ENCODE data around the gene SIVA1. TPM values are rescaled to one million over a fixed set of nuclear protein-coding genes. Genes with fewer than 3 reads are reported as not detected.
A peak's percentile ranks its signal among the peaks of the same experiment; 100 is the strongest.

Gene SIVA1
- total RNA-seq, 2 donors from 2014 or later, result 65.2 to 121 TPM

- Mint-ChIP-seq H3K27me3 (no peaks in the 10 kb centered on the region), H3K9me3 (no peaks in the 10 kb centered on the region), H3K27ac (no peak within 1 kb of the TSS), H3K36me3 (ENCODE audit: low read depth) (no peaks in the 10 kb centered on the region), H3K4me1 (peaks cover 5% of the 10 kb centered on the region), H3K4me3 (peak within 1 kb of the TSS; percentile 77)
- peak; percentile 68 for ATAC-seq (replicated peaks)
Measured at GRCh38 chr14:104800771-104801519, 48.0 kb downstream of the SIVA1 start, which contains the start of gene ZBTB42. Gene ZBTB42, plus strand, starts transcription at chr14:104801101. Its CDS starts 97 bp downstream, at chr14:104801198.

- no peaks in the 10 kb centered on the region for H3K9me3 Mint-ChIP-seq
- no peak overlapping the region for H3K27ac Mint-ChIP-seq
Measured at GRCh38 chr14:104801520-104802393, 48.8 kb downstream of the SIVA1 start.

GRCh38 chr14:104802394-104803184, 49.6 kb downstream of the SIVA1 start:
- H3K36me3 Mint-ChIP-seq (ENCODE audit: low read depth), result no peaks in the 10 kb centered on the region
- no peaks in the 10 kb centered on the region for H3K27me3 Mint-ChIP-seq

More at GRCh38 chr14:104801520-104802393, 48.8 kb downstream of the SIVA1 start:
- no peak for ATAC-seq (replicated peaks)
- Mint-ChIP-seq H3K27me3 (no peaks in the 10 kb centered on the region), H3K4me3 (peak overlapping the region; percentile 77), H3K4me1 (peaks cover 5% of the 10 kb centered on the region), H3K36me3 (ENCODE audit: low read depth) (no peaks in the 10 kb centered on the region)

GRCh38 chr14:104803280-104803911, 50.4 kb downstream of the SIVA1 start:
- Mint-ChIP-seq H3K9me3 (no peaks in the 10 kb centered on the region), H3K27ac (no peak overlapping the region), H3K27me3 (no peaks in the 10 kb centered on the region), H3K4me1 (peaks cover 5% of the 10 kb centered on the region), H3K4me3 (no peak overlapping the region), H3K36me3 (ENCODE audit: low read depth) (no peaks in the 10 kb centered on the region)
- no peak for ATAC-seq (replicated peaks)

More at GRCh38 chr14:104802394-104803184, 49.6 kb downstream of the SIVA1 start:
- no peak for ATAC-seq (replicated peaks)
- Mint-ChIP-seq H3K4me1 (peaks cover 5% of the 10 kb centered on the region), H3K4me3 (peak overlapping the region; percentile 44), H3K9me3 (no peaks in the 10 kb centered on the region), H3K27ac (no peak overlapping the region)

- Mint-ChIP-seq H3K4me3 (no peak overlapping the region), H3K27me3 (no peaks in the 10 kb centered on the region), H3K4me1 (peaks cover 5% of the 10 kb centered on the region), H3K36me3 (ENCODE audit: low read depth) (no peaks in the 10 kb centered on the region), H3K9me3 (no peaks in the 10 kb centered on the region), H3K27ac (no peak overlapping the region)
- no peak for ATAC-seq (replicated peaks)
Measured at GRCh38 chr14:104803912-104804410, 51.0 kb downstream of the SIVA1 start.

- H3K4me1 Mint-ChIP-seq, result peaks cover 5% of the 10 kb centered on the region
Measured at GRCh38 chr14:104804481-104805325, 51.8 kb downstream of the SIVA1 start.

GRCh38 chr14:104805326-104805678, 52.4 kb downstream of the SIVA1 start:
- Mint-ChIP-seq H3K4me3 (no peak overlapping the region), H3K9me3 (no peaks in the 10 kb centered on the region), H3K27ac (no peak overlapping the region), H3K36me3 (ENCODE audit: low read depth) (no peaks in the 10 kb centered on the region), H3K27me3 (no peaks in the 10 kb centered on the region), H3K4me1 (peaks cover 5% of the 10 kb centered on the region)
- ATAC-seq (replicated peaks), result no peak

More at GRCh38 chr14:104804481-104805325, 51.8 kb downstream of the SIVA1 start:
- H3K27me3 Mint-ChIP-seq, result no peaks in the 10 kb centered on the region
- no peak overlapping the region for H3K4me3 Mint-ChIP-seq
- no peaks in the 10 kb centered on the region for H3K9me3 Mint-ChIP-seq
- H3K27ac Mint-ChIP-seq, result no peak overlapping the region
- H3K36me3 Mint-ChIP-seq (ENCODE audit: low read depth), result no peaks in the 10 kb centered on the region
- ATAC-seq (replicated peaks), result no peak

- H3K27me3 Mint-ChIP-seq, result no peaks in the 10 kb centered on the region
- H3K4me3 Mint-ChIP-seq, result no peak overlapping the region
- H3K36me3 Mint-ChIP-seq (ENCODE audit: low read depth), result no peaks in the 10 kb centered on the region
- no peak for ATAC-seq (replicated peaks)
- H3K27ac Mint-ChIP-seq, result no peak overlapping the region
- peaks cover 5% of the 10 kb centered on the region for H3K4me1 Mint-ChIP-seq
- no peaks in the 10 kb centered on the region for H3K9me3 Mint-ChIP-seq
Measured at GRCh38 chr14:104805941-104806624, 53.1 kb downstream of the SIVA1 start.

- H3K36me3 Mint-ChIP-seq (ENCODE audit: low read depth), result no peaks in the 10 kb centered on the region
- no peaks in the 10 kb centered on the region for H3K27me3 Mint-ChIP-seq
- peaks cover 5% of the 10 kb centered on the region for H3K4me1 Mint-ChIP-seq
- no peak overlapping the region for H3K27ac Mint-ChIP-seq
- no peak for ATAC-seq (replicated peaks)
- H3K4me3 Mint-ChIP-seq, result no peak overlapping the region
- H3K9me3 Mint-ChIP-seq, result no peaks in the 10 kb centered on the region
Measured at GRCh38 chr14:104806625-104807465, 53.9 kb downstream of the SIVA1 start.

GRCh38 chr14:104808456-104808855, 55.5 kb downstream of the SIVA1 start:
- Mint-ChIP-seq H3K36me3 (ENCODE audit: low read depth) (peaks cover 1% of the 10 kb centered on the region), H3K4me1 (peaks cover 5% of the 10 kb centered on the region), H3K9me3 (no peaks in the 10 kb centered on the region), H3K4me3 (no peak overlapping the region), H3K27me3 (no peaks in the 10 kb centered on the region), H3K27ac (no peak overlapping the region)
- no peak for ATAC-seq (replicated peaks)
